Smooth muscle cell (in vitro differentiated cells): ENCODE results near the gene CFAP126. TPM values are rescaled to one million over a fixed set of nuclear protein-coding genes. Genes with fewer than 3 reads are reported as not detected.
"Not testable (repeated sequence)": the region's sequence is repeated elsewhere in the genome, so short reads cannot be mapped to it uniquely, and the experiment has no call there.

Experiments
- DNase-seq: peaks from one replicate; lab custom pipeline; 2025; ENCODE audit not compliant: unreplicated experiment; lab: John Stamatoyannopoulos, UW
- H2AFZ ChIP-seq: fragments of 200-600 bp; sonication (generic); 2 replicates; pipeline ENCODE4 v1.6.0; 2016; ENCODE audit warnings: antibody characterized with exemption, low read depth, mild to moderate bottlenecking
- H3F3A ChIP-seq: fragments of 200-600 bp; sonication (generic); 2 replicates; pipeline ENCODE4 v1.6.0; 2017; ENCODE audit warnings: antibody characterized with exemption, low read depth
- H3K27ac ChIP-seq: fragments of 200-600 bp; sonication (generic); 2 replicates; pipeline ENCODE4 v1.5.1; 2016; ENCODE audit warnings: low read depth, mild to moderate bottlenecking
- H3K27me3 ChIP-seq: fragments of 200-600 bp; sonication (generic); 2 replicates; pipeline ENCODE4 v1.6.1; 2016; ENCODE audit warnings: low read depth, mild to moderate bottlenecking
- H3K36me3 ChIP-seq: fragments of 200-600 bp; sonication (generic); 2 replicates; pipeline ENCODE4 v1.5.1; 2016; ENCODE audit warnings: low read depth
- H3K4me1 ChIP-seq: fragments of 200-600 bp; sonication (generic); 2 replicates; pipeline ENCODE4 v1.5.1; 2016; ENCODE audit warnings: low read depth
- H3K4me2 ChIP-seq: fragments of 200-600 bp; sonication (generic); 2 replicates; pipeline ENCODE4 v1.6.0; 2016; ENCODE audit warnings: mild to moderate bottlenecking
- H3K4me3 ChIP-seq: fragments of 200-600 bp; sonication (generic); 2 replicates; pipeline ENCODE4 v1.5.1; 2016; ENCODE audit warnings: mild to moderate bottlenecking
- H3K79me2 ChIP-seq: fragments of 200-600 bp; sonication (generic); 2 replicates; pipeline ENCODE4 v1.6.0; 2016; ENCODE audit warnings: low read depth, mild to moderate bottlenecking
- H3K9ac ChIP-seq: fragments of 200-600 bp; sonication (generic); 2 replicates; pipeline ENCODE4 v1.6.0; 2016; ENCODE audit warnings: low read depth
- H3K9me3 ChIP-seq: fragments of 200-600 bp; sonication (generic); replicated peaks from 2 replicates; pipeline ENCODE4 v1.5.1; 2016; ENCODE audit warnings: low read depth
- H4K20me1 ChIP-seq: fragments of 200-600 bp; sonication (generic); 2 replicates; pipeline ENCODE4 v1.6.0; 2016; ENCODE audit warnings: low read depth
- WGBS: methylation state at CpG from one replicate; pipeline ENCODE4 v1.1.7; 2016; ENCODE audit warnings: low lambda C conversion rate; 5-methylcytosine and 5-hydroxymethylcytosine counted together
- polyA plus RNA-seq: library from polyadenylated mRNA; unstranded; fragments of >200 nt; fragmentation: Nextera tagmentation; extraction: Ambion mirVana; gene quantifications from 2 replicates; pipeline ENCODE4 v1.2.1, GENCODE V29; 2016
- small RNA-seq: library from RNA; depleted of rRNA; stranded (forward); fragments of <200 nt; gene quantifications from one replicate; pipeline ENCODE3, GENCODE V24; 2014
- total RNA-seq: library from RNA; depleted of rRNA; stranded (reverse); fragments of >200 nt; gene quantifications from 2 replicates; pipeline ENCODE4 v1.2.3, GENCODE V29; 2014
- TF ChIP-seq, protein P1 (sequence below): fragments of 200-600 bp; sonication (generic); IDR thresholded peaks from 2 replicates; pipeline ENCODE4 v1.5.1; 2017; ENCODE audit warnings: borderline replicate concordance, mild to moderate bottlenecking, antibody characterized with exemption; ENCODE audit not compliant: insufficient read depth, poor library complexity, severe bottlenecking

The CFAP126 gene
- total and polyA plus RNA-seq, 2 experiments from 2014 or later = not detected

DNA sequence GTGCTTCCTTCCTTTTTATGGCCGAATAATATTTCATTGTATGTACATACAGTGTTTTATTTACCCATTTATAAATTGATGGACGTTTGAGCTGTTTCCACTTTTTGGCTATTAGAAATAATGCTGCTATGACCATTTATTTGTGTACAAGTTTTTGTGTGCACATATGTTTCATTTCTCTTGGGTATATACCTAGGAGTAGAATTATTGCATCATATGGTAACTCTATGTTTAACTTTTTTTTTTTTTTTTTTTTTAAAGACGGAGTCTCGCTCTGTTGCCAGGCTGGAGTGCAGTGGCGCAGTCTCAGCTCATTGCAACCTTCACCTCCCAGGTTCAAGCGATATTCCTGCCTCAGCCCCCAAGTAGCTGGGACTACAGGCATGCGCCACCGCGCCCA is 34.5 kb downstream of the CFAP126 start:
- H3K9ac ChIP-seq = no peak overlapping the region
- no peaks in the 10 kb centered on the region for H4K20me1 ChIP-seq
- peaks cover 9% of the 10 kb centered on the region for H3K36me3 ChIP-seq
- no peaks in the 10 kb centered on the region for H3K4me1 ChIP-seq
- whole genome bisulfite sequencing = 87% methylated on average over 9 of the region's 9 CpGs
- no peak overlapping the region for H2AFZ ChIP-seq
- no peaks in the 10 kb centered on the region for H3F3A ChIP-seq
- no peak for DNase-seq
- no peaks in the 10 kb centered on the region for H3K27me3 ChIP-seq
- H3K4me2 ChIP-seq = no peak overlapping the region
- H3K27ac ChIP-seq = no peak overlapping the region
- no peaks in the 10 kb centered on the region for H3K9me3 ChIP-seq
- no peaks in the 10 kb centered on the region for H3K79me2 ChIP-seq
- TF ChIP-seq, protein P1, sequence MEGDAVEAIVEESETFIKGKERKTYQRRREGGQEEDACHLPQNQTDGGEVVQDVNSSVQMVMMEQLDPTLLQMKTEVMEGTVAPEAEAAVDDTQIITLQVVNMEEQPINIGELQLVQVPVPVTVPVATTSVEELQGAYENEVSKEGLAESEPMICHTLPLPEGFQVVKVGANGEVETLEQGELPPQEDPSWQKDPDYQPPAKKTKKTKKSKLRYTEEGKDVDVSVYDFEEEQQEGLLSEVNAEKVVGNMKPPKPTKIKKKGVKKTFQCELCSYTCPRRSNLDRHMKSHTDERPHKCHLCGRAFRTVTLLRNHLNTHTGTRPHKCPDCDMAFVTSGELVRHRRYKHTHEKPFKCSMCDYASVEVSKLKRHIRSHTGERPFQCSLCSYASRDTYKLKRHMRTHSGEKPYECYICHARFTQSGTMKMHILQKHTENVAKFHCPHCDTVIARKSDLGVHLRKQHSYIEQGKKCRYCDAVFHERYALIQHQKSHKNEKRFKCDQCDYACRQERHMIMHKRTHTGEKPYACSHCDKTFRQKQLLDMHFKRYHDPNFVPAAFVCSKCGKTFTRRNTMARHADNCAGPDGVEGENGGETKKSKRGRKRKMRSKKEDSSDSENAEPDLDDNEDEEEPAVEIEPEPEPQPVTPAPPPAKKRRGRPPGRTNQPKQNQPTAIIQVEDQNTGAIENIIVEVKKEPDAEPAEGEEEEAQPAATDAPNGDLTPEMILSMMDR = no peak
- no peak overlapping the region for H3K4me3 ChIP-seq

DNA sequence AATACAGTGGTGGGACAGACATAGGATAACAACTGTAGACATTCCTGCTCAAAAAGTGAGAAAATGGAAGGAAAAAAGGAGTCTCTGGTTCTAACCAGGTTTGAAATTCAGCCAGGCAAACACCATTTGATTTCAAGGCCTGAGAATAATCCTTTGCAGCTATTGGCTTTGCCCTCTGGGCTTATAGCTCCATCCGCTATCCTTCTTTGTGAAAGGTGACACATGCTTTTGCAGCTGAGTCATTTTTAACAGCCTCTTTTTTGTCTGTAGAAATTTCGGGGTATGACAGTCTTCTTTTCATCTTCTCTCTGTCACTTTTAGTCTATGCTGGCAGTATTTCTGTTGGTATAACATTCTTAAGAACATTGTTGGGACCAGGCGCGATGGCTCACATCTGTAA is 37.3 kb downstream of the CFAP126 start:
- Histone ChIP-seq H3K9me3 (no peaks in the 10 kb centered on the region), H3K27me3 (no peaks in the 10 kb centered on the region), H2AFZ (no peak overlapping the region), H4K20me1 (no peaks in the 10 kb centered on the region), H3K79me2 (no peaks in the 10 kb centered on the region), H3F3A (no peaks in the 10 kb centered on the region), H3K4me2 (no peak overlapping the region), H3K36me3 (peaks cover 9% of the 10 kb centered on the region), H3K9ac (no peak overlapping the region), H3K4me1 (no peaks in the 10 kb centered on the region), H3K4me3 (no peak overlapping the region), H3K27ac (no peak overlapping the region)
- 62% methylated on average over 4 of the region's 4 CpGs for WGBS
- TF ChIP-seq, protein P1 = no peak
- DNase-seq = no peak

DNA sequence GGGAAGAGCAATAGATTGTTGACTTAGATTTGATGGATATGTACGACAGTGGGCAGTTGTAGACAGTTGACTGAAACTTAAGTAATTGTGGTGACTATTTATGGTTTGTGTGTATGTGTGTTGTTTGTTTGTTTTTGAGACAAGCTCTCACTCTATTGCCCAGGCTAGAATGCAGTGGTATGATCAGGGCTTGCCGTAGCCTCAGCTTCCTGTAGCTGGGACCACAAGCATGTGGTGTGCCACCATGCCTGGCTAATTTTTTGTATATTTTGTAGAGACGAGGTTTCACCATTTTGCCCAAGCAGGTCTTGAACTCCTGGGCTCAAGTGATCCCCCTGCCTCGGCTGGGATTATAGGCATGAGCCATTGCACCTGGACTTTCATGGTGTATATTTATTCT is 43.7 kb downstream of the CFAP126 start:
- H3K36me3 ChIP-seq = no peaks in the 10 kb centered on the region
- TF ChIP-seq, protein P1 = no peak
- H3K9me3 ChIP-seq = no peaks in the 10 kb centered on the region
- no peak overlapping the region for H2AFZ ChIP-seq
- no peak overlapping the region for H3K4me2 ChIP-seq
- no peaks in the 10 kb centered on the region for H3F3A ChIP-seq
- peaks cover 16% of the 10 kb centered on the region for H4K20me1 ChIP-seq
- H3K27me3 ChIP-seq = no peaks in the 10 kb centered on the region
- no peak overlapping the region for H3K4me3 ChIP-seq
- WGBS = 96% methylated on average over 4 of the region's 4 CpGs
- no peak for DNase-seq
- no peaks in the 10 kb centered on the region for H3K4me1 ChIP-seq
- H3K79me2 ChIP-seq = peaks cover 11% of the 10 kb centered on the region
- no peak overlapping the region for H3K9ac ChIP-seq
- H3K27ac ChIP-seq = no peak overlapping the region

DNA sequence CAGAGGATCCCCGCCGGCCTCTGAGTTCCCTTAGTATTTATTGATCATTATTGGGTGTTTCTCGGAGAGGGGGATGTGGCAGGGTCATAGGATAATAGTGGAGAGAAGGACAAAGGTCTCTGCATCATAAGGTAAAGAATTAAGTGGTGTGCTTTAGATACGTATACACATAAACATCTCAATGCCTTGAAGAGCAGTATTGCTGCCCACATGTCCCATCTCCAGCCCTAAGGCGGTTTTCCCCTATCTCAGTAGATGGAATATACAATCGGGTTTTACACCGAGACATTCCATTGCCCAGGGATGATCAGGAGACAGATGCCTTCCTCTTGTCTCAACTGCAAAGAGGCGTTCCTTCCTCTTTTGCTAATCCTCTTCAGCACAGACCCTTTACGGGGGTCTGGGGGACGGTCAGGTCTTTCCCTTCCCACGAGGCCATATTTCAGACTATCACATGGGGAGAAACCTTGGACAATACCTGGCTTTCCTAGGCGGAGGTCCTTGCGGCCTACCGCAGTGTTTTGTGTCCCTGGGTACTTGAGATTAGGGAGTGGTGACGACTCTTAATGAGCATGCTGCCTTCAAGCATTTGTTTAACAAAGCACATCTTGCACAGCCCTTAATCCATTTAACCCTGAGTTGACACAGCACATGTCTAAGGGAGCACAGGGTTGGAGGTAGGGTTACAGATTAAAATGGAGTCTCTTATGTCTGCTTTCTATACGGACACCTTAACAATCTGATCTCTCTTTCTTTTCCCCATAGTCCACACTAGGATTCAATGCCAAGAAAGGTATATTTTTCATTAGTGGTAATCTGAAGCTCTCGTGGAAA is 51.6 kb downstream of the CFAP126 start:
- H3K4me2 ChIP-seq, H3K27ac ChIP-seq, H4K20me1 ChIP-seq, H3K9me3 ChIP-seq, H3K27me3 ChIP-seq, H3K9ac ChIP-seq, H2AFZ ChIP-seq, H3F3A ChIP-seq, DNase-seq, H3K36me3 ChIP-seq, H3K4me3 ChIP-seq: not testable (repeated sequence)
- WGBS = 68% methylated on average over 17 of the region's 17 CpGs
- Histone ChIP-seq H3K79me2 (peaks cover 25% of the 10 kb centered on the region), H3K4me1 (peaks cover 15% of the 10 kb centered on the region)

Small RNAs within 50 kb of the gene (small RNA-seq; reads per million reads assigned to genes)
- gene AL592295.2 = not detected
- not detected for gene RNU6-481P

Other genes starting within 250 kb of the CFAP126 start
- 49.0 and 82.0 TPM in 2 replicates for gene PFDN2, start 249.8 kb downstream of the CFAP126 start, total RNA-seq
- 139 and 150 TPM in 2 replicates for gene PFDN2, start 249.8 kb downstream of the CFAP126 start, polyA plus RNA-seq
- gene NIT1, start 249.8 kb downstream of the CFAP126 start, total RNA-seq = 33.6 and 37.2 TPM in 2 replicates
- 37.6 and 53.0 TPM in 2 replicates for gene NIT1, start 249.8 kb downstream of the CFAP126 start, polyA plus RNA-seq
- 36.3 and 36.9 TPM in 2 replicates for gene DEDD, start 235.2 kb downstream of the CFAP126 start, total RNA-seq
- 33.7 and 38.6 TPM in 2 replicates for gene DEDD, start 235.2 kb downstream of the CFAP126 start, polyA plus RNA-seq
- gene UFC1, start 213.9 kb downstream of the CFAP126 start, total RNA-seq = 57.1 and 58.2 TPM in 2 replicates
- 81.5 and 94.5 TPM in 2 replicates for gene UFC1, start 213.9 kb downstream of the CFAP126 start, polyA plus RNA-seq
- gene USP21, start 208.4 kb downstream of the CFAP126 start, total RNA-seq = 6.9 and 10.7 TPM in 2 replicates
- gene USP21, start 208.4 kb downstream of the CFAP126 start, polyA plus RNA-seq = 25.4 and 30.8 TPM in 2 replicates
- gene PPOX, start 201.4 kb downstream of the CFAP126 start, total RNA-seq = 14.2 and 16.5 TPM in 2 replicates
- 23.8 and 31.6 TPM in 2 replicates for gene PPOX, start 201.4 kb downstream of the CFAP126 start, polyA plus RNA-seq
- gene B4GALT3, start 190.4 kb downstream of the CFAP126 start, total RNA-seq = 21.4 and 21.9 TPM in 2 replicates
- 44.9 and 47.0 TPM in 2 replicates for gene B4GALT3, start 190.4 kb downstream of the CFAP126 start, polyA plus RNA-seq
- 11.5 and 17.1 TPM in 2 replicates for gene ADAMTS4, start 168.8 kb downstream of the CFAP126 start, total RNA-seq
- 17.7 and 28.3 TPM in 2 replicates for gene ADAMTS4, start 168.8 kb downstream of the CFAP126 start, polyA plus RNA-seq
- gene NDUFS2, start 165.5 kb downstream of the CFAP126 start, total RNA-seq = 54.3 and 58.1 TPM in 2 replicates
- 136 and 139 TPM in 2 replicates for gene NDUFS2, start 165.5 kb downstream of the CFAP126 start, polyA plus RNA-seq
- not detected in 2 replicates for gene FCER1G, start 152.6 kb downstream of the CFAP126 start, total RNA-seq
- gene FCER1G, start 152.6 kb downstream of the CFAP126 start, polyA plus RNA-seq = 0.78 and 0.98 TPM in 2 replicates
- not detected in 2 replicates for gene APOA2, start 144.2 kb downstream of the CFAP126 start, total RNA-seq
- 1.6 and 3.6 TPM in 2 replicates for gene APOA2, start 144.2 kb downstream of the CFAP126 start, polyA plus RNA-seq
- 3.3 and 8.6 TPM in 2 replicates for gene TOMM40L, start 141.8 kb downstream of the CFAP126 start, total RNA-seq
- gene TOMM40L, start 141.8 kb downstream of the CFAP126 start, polyA plus RNA-seq = 8.3 and 9.0 TPM in 2 replicates
- gene NR1I3, start 129.7 kb downstream of the CFAP126 start, total RNA-seq = not detected in 2 replicates
- 0.46 and 0.90 TPM in 2 replicates for gene NR1I3, start 129.7 kb downstream of the CFAP126 start, polyA plus RNA-seq
- 0.09 and 0.13 TPM in 2 replicates for gene PCP4L1, start 109.1 kb downstream of the CFAP126 start, total RNA-seq
- 0.28 TPM in 1 of 2 replicates, not detected in the other for gene PCP4L1, start 109.1 kb downstream of the CFAP126 start, polyA plus RNA-seq
- not detected in 2 replicates for gene MPZ, start 57.9 kb downstream of the CFAP126 start, total RNA-seq
- 0.22 TPM in 1 of 2 replicates, not detected in the other for gene MPZ, start 57.9 kb downstream of the CFAP126 start, polyA plus RNA-seq
- gene SDHC, start 53.5 kb downstream of the CFAP126 start, total RNA-seq = 153 and 179 TPM in 2 replicates
- gene SDHC, start 53.5 kb downstream of the CFAP126 start, polyA plus RNA-seq = 333 and 342 TPM in 2 replicates
- gene FCGR2A, start 137.6 kb upstream of the CFAP126 start, total RNA-seq = 0.36 TPM in 1 of 2 replicates, not detected in the other
- gene FCGR2A, start 137.6 kb upstream of the CFAP126 start, polyA plus RNA-seq = 0.15 and 0.46 TPM in 2 replicates
- gene HSPA6, start 156.7 kb upstream of the CFAP126 start, total RNA-seq = 0.18 and 0.81 TPM in 2 replicates
- gene HSPA6, start 156.7 kb upstream of the CFAP126 start, polyA plus RNA-seq = 0.14 and 0.45 TPM in 2 replicates
- gene FCGR3A, start 181.9 kb upstream of the CFAP126 start, total RNA-seq = not detected in 2 replicates
- 0.09 TPM in 1 of 2 replicates, not detected in the other for gene FCGR3A, start 181.9 kb upstream of the CFAP126 start, polyA plus RNA-seq